HG02852 (cell line): ENCODE data around the gene PELI3.
A peak's percentile ranks its signal among the peaks of the same experiment; 100 is the strongest.
"Not testable (repeated sequence)": the region's sequence is repeated elsewhere in the genome, so short reads cannot be mapped to it uniquely, and the experiment has no call there.

Source experiments
- ATAC-seq: cut with Tn5 transposase; IDR thresholded peaks from one replicate; pipeline ENCODE4 v1.9.1; 2021; ENCODE audit warnings: mild to moderate bottlenecking, moderate library complexity; ENCODE audit not compliant: unreplicated experiment

Gene PELI3

GRCh38 chr11:66443602-66444001 lies 23.1 kb upstream of the PELI3 start:
- no peak for ATAC-seq

GRCh38 chr11:66447012-66447411 lies 19.7 kb upstream of the PELI3 start:
- no peak for ATAC-seq

- ATAC-seq: no peak
These were observed 18.2 kb upstream of the PELI3 start for GRCh38 chr11:66448523-66448922.

- ATAC-seq: no peak
These were observed 16.1 kb upstream of the PELI3 start for GRCh38 chr11:66450560-66450959.

GRCh38 chr11:66451663-66452062 lies 15.0 kb upstream of the PELI3 start:
- ATAC-seq: no peak

- no peak for ATAC-seq
These were observed 12.5 kb upstream of the PELI3 start for GRCh38 chr11:66454247-66454646.

GRCh38 chr11:66454828-66455227 lies 11.9 kb upstream of the PELI3 start:
- no peak for ATAC-seq

GRCh38 chr11:66457826-66458225 lies 8.9 kb upstream of the PELI3 start:
- no peak for ATAC-seq

- no peak for ATAC-seq
These were observed 7.4 kb upstream of the PELI3 start for GRCh38 chr11:66459138-66459778.

- ATAC-seq: no peak
These were observed 4.7 kb upstream of the PELI3 start for GRCh38 chr11:66462010-66462409.

GRCh38 chr11:66462911-66463310 lies 3.8 kb upstream of the PELI3 start:
- no peak for ATAC-seq

GRCh38 chr11:66464116-66464515 lies 2.6 kb upstream of the PELI3 start:
- ATAC-seq: not testable (repeated sequence)

GRCh38 chr11:66464916-66465315 lies 1.8 kb upstream of the PELI3 start:
- ATAC-seq: no peak

- no peak for ATAC-seq
These were observed 1.1 kb upstream of the PELI3 start for GRCh38 chr11:66465373-66466224.

- peak; percentile 38 for ATAC-seq
These were observed 442 bp downstream of the PELI3 start for GRCh38 chr11:66467034-66467659.

GRCh38 chr11:66467756-66468155 lies 1.1 kb downstream of the PELI3 start:
- no peak for ATAC-seq

- ATAC-seq: no peak
These were observed 2.0 kb downstream of the PELI3 start for GRCh38 chr11:66468691-66469090.

GRCh38 chr11:66469441-66469840 lies 2.7 kb downstream of the PELI3 start:
- no peak for ATAC-seq

- ATAC-seq: no peak
These were observed 3.3 kb downstream of the PELI3 start for GRCh38 chr11:66470015-66470414.

GRCh38 chr11:66471142-66471541 lies 4.4 kb downstream of the PELI3 start:
- no peak for ATAC-seq

GRCh38 chr11:66472054-66472453 lies 5.3 kb downstream of the PELI3 start:
- ATAC-seq: no peak

GRCh38 chr11:66473167-66473566 lies 6.5 kb downstream of the PELI3 start:
- ATAC-seq: no peak
